OCI-M1 (cell line): Measurements from ENCODE around the gene NTN4.
"Not testable (repeated sequence)": the region's sequence is repeated elsewhere in the genome, so short reads cannot be mapped to it uniquely, and the experiment has no call there.

ENCODE experiments used
- DNase-seq: peaks from one replicate; lab custom pipeline; 2025; lab: John Stamatoyannopoulos, UW

Gene NTN4

GRCh38 chr12:95796225-95796981, 5.8 kb upstream of the NTN4 start:
- no peak for DNase-seq

GRCh38 chr12:95790917-95791849, 619 bp upstream of the NTN4 start:
- DNase-seq: no peak

DNA sequence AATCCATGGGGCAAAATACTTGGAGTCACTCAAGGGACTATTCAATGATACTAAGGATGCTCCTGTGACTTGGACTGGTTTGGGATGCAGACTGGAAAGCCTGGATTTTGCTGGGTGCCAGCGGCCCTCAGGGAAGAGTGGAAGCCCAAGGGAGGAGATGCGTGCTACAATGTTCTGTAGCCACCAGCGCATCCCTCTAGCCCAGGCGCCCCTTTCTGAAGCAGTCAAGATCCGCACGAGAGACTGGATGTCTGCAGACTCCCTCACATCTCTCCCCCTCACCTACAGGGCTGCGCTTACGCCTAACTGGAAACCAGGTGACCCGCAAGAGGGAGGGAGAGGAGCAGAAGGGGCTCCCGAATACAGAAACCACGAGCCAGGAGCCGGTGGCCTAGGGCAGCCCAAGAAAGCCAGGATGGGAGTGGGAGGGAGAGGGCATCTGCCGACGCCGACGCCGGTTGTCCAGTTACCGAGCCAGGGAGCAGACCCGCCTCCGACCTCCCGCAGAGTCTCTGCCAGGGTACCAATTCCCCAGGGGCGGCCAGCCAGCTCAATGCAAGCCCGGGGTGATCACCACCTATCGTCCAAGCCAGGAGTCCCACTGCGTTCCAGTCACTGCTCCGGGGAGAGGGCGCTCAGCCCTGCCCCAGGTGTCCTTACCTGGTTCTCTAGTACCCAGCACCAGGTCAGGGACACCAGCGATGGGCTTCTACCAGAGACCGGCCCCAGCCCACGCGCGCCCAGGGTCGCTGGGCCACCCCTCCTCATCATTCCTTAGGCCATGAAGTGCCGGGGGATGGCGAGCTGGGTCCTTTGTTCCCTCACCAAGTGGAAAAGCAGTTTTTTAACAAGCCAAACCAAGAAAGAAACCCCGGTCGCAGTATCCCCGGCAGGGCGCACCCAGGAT, 1.2 kb downstream of the NTN4 start:
- DNase-seq: no peak

GRCh38 chr12:95788637-95789036, 1.9 kb downstream of the NTN4 start:
- no peak for DNase-seq

- DNase-seq: no peak
Observed at GRCh38 chr12:95787274-95787818, 3.2 kb downstream of the NTN4 start.

DNA sequence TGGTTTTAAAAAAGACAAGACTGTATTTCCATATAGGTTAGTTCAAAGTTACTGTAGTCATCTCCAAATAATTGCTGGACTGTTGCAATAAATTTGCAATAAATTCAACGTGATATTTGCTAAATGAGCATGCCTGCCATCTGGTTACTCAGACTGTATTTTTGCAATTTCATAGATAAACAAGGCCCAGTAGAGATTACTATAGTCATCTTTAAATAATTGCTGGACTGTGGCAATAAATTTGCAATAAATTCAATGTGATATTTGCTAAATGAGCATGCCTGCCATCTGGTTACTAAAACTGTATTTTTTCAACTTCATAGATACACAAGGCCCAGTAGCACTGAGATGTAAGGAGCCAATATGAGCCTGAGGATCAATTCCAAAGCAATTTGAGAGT, 5.6 kb downstream of the NTN4 start:
- no peak for DNase-seq

DNA sequence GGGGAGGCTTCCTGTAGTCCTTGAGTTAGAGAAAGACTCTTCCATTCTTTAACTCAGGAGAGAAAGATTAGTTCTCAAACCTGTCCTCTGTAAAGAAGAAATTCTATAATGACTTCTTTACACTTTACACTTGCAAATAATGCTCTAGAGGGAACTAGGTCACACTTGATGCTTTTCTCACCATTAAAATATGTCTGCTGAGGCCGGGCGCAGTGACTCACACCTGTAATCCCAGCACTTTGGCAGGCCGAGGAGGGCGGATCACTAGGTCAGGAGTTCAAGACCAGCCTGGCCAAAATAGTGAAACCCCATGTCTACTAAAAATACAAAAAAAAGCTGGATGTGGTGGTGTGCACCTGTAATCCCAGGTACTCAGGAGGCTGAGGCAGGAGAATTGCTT, 6.3 kb downstream of the NTN4 start:
- no peak for DNase-seq

- not testable (repeated sequence) for DNase-seq
Observed at GRCh38 chr12:95775466-95775865, 15.1 kb downstream of the NTN4 start.

GRCh38 chr12:95774311-95775045, 16.1 kb downstream of the NTN4 start:
- DNase-seq: no peak

DNA sequence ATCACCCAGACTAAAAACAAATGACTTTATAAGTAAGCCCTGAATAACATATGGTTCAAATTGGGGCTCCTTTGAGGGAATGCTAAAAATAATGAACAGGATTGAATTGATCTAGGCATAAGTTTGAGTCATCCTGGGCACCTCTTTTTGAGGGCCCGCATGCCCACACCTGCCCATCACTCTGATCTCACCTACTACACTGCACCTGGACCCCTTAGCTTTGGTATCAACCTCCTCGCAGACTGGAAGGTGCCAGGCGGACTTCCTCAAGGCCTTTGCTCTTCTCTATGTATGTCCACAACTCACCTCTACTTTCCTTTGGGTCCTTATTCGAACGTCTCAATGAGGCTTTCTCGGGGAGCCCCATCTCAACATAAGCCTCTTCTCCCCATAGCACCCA, 17.2 kb downstream of the NTN4 start:
- no peak for DNase-seq

DNA sequence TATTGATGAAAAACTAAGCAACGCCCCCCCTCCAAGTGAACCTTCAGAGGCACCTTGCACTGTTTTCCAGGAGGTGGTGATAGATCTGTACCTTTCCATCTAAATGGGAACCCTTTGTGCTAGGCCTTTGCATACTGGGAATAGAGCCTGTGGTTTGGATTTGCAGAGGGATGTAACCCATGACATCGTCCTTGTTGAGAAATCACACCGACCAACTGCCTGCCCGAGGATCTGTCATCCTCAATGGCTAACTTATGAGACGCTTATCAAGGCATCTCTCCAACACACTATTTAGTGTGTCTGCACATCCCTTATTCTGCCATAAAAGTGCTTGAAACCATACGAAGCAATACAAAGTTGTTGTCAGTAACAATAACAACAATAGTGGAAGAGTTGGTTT, 22.9 kb downstream of the NTN4 start:
- DNase-seq: no peak

DNA sequence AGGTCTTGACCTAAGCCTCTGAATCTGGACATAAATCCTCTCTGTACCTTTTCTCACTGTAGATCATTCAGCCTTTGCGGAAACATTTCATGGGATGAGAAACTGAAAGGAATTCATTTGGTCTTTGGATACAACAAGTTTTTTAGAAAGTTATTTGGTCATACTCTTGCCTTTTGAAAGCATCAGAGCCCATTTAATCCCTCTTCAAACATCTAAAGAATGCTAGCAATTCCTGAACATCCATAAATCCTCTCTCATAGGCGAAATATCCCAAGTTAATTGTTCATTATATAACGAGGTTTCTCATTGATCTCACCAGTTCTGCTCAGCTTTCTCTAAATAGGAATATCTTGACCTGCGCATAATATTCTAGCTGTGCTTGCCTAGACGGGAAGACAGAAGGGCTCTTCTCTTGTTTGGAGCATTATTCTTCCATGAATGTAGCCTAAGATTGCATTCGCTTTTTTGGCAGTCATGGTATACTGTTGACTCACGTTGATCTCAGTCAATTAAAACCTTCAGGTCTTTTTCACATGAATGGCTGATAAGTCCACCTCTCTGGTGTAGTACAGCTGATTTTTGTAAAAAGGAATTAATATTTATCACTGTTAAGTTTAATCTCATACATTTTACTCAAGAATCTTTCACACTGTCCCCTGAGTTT, 24.1 kb downstream of the NTN4 start:
- no peak for DNase-seq

DNA sequence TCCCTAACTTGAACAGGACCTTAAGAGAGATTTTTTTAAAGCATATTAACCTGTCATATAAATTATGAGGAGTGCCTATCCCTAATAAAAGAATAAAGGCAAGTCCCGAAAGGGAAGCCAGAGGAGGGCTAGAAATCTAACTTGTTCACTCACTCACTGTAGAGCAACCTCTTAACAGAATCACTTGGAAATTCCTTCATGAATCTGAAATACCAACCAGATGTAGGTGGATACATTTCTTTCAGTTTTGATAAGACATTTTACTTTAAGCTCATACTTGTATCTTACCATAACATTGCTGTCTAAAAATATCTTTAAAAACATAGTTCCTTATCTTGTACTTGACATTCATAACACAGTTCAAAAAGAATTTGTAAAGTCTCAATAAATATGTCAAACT, 25.7 kb downstream of the NTN4 start:
- peak; percentile 16 for DNase-seq

- peak; percentile 65 for DNase-seq
Observed at GRCh38 chr12:95763809-95764253, 26.7 kb downstream of the NTN4 start.

DNA sequence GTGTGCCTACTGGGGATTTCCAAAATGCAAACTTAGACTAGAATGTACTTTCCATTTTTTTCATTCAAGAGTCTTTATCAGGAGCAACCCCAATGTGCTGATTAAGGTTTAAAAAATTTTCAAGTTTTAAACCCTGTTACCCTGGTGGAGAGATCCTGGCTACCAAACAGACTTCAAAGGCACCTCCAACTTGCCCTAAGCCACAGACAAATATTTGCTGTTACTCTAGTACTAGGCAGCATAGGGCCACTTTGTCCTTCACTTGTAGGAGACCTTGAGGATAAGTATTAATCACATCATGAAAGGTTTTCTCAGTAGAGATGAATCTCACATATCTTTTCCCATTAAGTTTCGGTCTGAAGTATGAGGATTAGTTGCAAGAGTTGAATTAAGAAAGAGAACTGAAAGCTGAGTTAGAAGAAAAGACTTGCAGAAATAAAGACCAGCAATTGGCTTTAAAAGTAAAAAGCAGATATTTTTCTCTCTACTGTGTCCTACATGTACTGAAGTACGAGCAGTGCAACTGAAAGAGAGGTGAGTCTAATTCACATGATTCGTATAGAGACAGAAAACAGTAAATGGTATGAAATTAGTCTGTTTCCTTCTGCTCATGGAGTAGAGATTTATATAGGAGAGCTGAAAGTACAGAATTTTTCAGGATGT, 28.3 kb downstream of the NTN4 start:
- DNase-seq: no peak

- DNase-seq: no peak
Observed at GRCh38 chr12:95760371-95760770, 30.2 kb downstream of the NTN4 start.

DNA sequence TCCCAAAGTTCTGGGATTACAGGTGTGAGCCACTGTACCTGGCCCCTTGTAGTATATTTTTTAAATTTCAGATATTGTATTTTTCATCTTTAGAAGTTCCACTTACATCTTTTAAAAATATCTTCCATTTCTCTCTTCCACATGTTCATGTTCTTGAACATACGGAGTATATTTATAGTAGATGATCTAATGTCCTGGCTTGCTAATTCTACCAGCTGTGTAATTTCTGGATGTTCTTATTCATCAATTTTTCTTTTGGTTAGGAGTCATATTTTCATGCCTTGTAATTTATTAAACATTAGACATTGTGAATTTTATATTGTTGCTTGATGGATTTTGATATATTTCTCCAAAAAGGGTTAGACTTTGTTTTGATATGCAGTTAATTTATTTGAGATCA, 30.8 kb downstream of the NTN4 start:
- no peak for DNase-seq

- no peak for DNase-seq
Observed at GRCh38 chr12:95759039-95759438, 31.5 kb downstream of the NTN4 start.

DNA sequence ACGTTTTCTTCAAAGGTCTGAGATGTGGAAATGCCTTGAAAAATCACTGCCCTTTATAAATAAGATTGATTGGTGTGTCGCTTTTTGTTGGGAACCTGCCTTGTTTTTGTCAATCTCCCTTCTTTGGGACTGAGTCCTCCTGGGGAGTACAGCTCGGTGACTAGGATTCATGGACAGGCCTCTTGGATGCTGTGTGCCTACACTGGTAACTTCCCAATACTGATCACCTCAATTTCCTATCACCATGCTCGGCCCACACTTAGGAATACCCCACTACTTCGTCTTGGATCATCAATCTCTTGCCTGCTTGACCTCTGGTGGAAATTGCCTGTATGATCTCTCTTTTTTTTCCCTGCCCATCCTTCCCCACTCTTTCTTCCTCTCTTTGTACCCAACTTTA, 34.2 kb downstream of the NTN4 start:
- DNase-seq: no peak

DNA sequence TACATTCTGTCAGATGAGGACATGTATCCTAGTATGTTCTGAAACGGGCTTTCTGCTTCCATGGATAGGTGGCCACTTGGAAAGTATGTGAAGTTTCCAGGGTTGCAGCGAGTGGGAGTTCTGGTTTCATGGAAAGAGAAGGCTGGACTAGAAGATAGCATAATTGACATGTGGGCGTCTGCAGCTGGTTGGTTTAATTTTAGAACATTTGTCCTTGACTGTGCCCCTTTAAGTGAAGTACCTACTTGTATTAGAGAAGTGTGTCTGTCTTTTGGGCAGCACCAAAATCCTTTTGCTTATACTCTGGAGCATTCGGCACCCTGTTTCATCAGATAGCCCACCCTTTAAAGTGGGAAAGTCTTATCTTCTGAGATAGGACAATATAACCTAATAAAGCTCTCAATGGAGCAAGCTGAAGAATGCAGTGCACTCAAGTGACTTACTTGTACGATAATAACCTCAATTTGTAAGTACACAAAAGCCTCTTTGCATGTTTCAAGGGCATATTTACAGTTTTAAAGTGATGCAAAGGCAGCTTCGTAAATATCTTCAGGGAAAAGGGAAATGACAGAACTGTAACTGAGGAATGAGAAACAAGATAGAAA, 35.2 kb downstream of the NTN4 start:
- no peak for DNase-seq
